ENCODE results near the gene USP10.

The USP10 gene

GRCh38 chr16:84753412-84754326, 53.9 kb downstream of the USP10 start:
- peaks cover 8% of the 10 kb centered on the region for H3F3A ChIP-seq (ENCODE audit: low read depth)
- H3K4me2 ChIP-seq (ENCODE audit: low read depth, low read length, poor library complexity, severe bottlenecking), result peak overlapping the region; percentile 55
- H3K9me2 ChIP-seq (replicated peaks; ENCODE audit: low read depth, low read length), result no peaks in the 10 kb centered on the region
- peaks cover 21% of the 10 kb centered on the region; the same call in 1 of the 2 replicates for H3K36me3 ChIP-seq (ENCODE audit: insufficient read depth, low read length)
- no peak for TF ChIP-seq CTCF (conservative IDR thresholded peaks at IDR 0.05; ENCODE audit: low read length)
- no peak for TF ChIP-seq EZH2phosphoT487 (IDR thresholded peaks at IDR 0.05; ENCODE audit: borderline replicate concordance)
- H3K9me3 ChIP-seq (ENCODE audit: insufficient read depth, low read depth, low read length), result no peaks in the 10 kb centered on the region
- H3K9ac ChIP-seq (ENCODE audit: low read depth, low read length, poor library complexity, severe bottlenecking), result no peak overlapping the region
- no peak overlapping the region for H2AFZ ChIP-seq (ENCODE audit: low read length)
- H3K4me3 ChIP-seq (ENCODE audit: low read length, poor library complexity, severe bottlenecking), result peak overlapping the region; percentile 18
- peaks cover 18% of the 10 kb centered on the region for H4K20me1 ChIP-seq (ENCODE audit: insufficient read depth, low read length, poor library complexity, severe bottlenecking)
- peaks cover 95% of the 10 kb centered on the region for H3K79me2 ChIP-seq (ENCODE audit: insufficient read depth, low read length)
- no peaks in the 10 kb centered on the region for H3K27me3 ChIP-seq (ENCODE audit: insufficient read depth, low read length, poor library complexity, severe bottlenecking)
- H3K4me1 ChIP-seq (ENCODE audit: insufficient read depth, low read length, poor library complexity, severe bottlenecking), result peaks cover 45% of the 10 kb centered on the region

- Histone ChIP-seq H3K4me3 (ENCODE audit: low read length, poor library complexity, severe bottlenecking) (peak overlapping the region; percentile 18), H3K36me3 (ENCODE audit: insufficient read depth, low read length) (peaks cover 16% of the 10 kb centered on the region; the same call in 1 of the 2 replicates), H3K79me2 (ENCODE audit: insufficient read depth, low read length) (peaks cover 89% of the 10 kb centered on the region), H3K27me3 (ENCODE audit: insufficient read depth, low read length, poor library complexity, severe bottlenecking) (no peaks in the 10 kb centered on the region), H3K9me3 (ENCODE audit: insufficient read depth, low read depth, low read length) (no peaks in the 10 kb centered on the region), H3F3A (ENCODE audit: low read depth) (peaks cover 10% of the 10 kb centered on the region), H3K4me2 (ENCODE audit: low read depth, low read length, poor library complexity, severe bottlenecking) (peak overlapping the region; percentile 55), H3K9ac (ENCODE audit: low read depth, low read length, poor library complexity, severe bottlenecking) (peak overlapping the region; percentile 62), H4K20me1 (ENCODE audit: insufficient read depth, low read length, poor library complexity, severe bottlenecking) (peaks cover 11% of the 10 kb centered on the region), H3K9me2 (replicated peaks; ENCODE audit: low read depth, low read length) (no peaks in the 10 kb centered on the region), H3K4me1 (ENCODE audit: insufficient read depth, low read length, poor library complexity, severe bottlenecking) (peaks cover 52% of the 10 kb centered on the region), H2AFZ (ENCODE audit: low read length) (no peak overlapping the region)
- TF ChIP-seq CTCF (conservative IDR thresholded peaks at IDR 0.05; ENCODE audit: low read length), result peak; percentile 89
- TF ChIP-seq EZH2phosphoT487 (IDR thresholded peaks at IDR 0.05; ENCODE audit: borderline replicate concordance), result no peak
Observed at GRCh38 chr16:84754353-84754856, 54.6 kb downstream of the USP10 start.

GRCh38 chr16:84754956-84755672, 55.3 kb downstream of the USP10 start:
- TF ChIP-seq CTCF (conservative IDR thresholded peaks at IDR 0.05; ENCODE audit: low read length), result no peak
- H3K9me3 ChIP-seq (ENCODE audit: insufficient read depth, low read depth, low read length), result no peaks in the 10 kb centered on the region
- no peaks in the 10 kb centered on the region for H3K9me2 ChIP-seq (replicated peaks; ENCODE audit: low read depth, low read length)
- H3K79me2 ChIP-seq (ENCODE audit: insufficient read depth, low read length), result peaks cover 89% of the 10 kb centered on the region
- peak overlapping the region; percentile 62 for H3K9ac ChIP-seq (ENCODE audit: low read depth, low read length, poor library complexity, severe bottlenecking)
- peaks cover 13% of the 10 kb centered on the region; the same call in 1 of the 2 replicates for H3K36me3 ChIP-seq (ENCODE audit: insufficient read depth, low read length)
- peaks cover 58% of the 10 kb centered on the region for H3K4me1 ChIP-seq (ENCODE audit: insufficient read depth, low read length, poor library complexity, severe bottlenecking)
- H2AFZ ChIP-seq (ENCODE audit: low read length), result no peak overlapping the region
- peaks cover 8% of the 10 kb centered on the region for H4K20me1 ChIP-seq (ENCODE audit: insufficient read depth, low read length, poor library complexity, severe bottlenecking)
- H3K4me3 ChIP-seq (ENCODE audit: low read length, poor library complexity, severe bottlenecking), result peak overlapping the region; percentile 18
- peak overlapping the region; percentile 55 for H3K4me2 ChIP-seq (ENCODE audit: low read depth, low read length, poor library complexity, severe bottlenecking)
- no peaks in the 10 kb centered on the region for H3K27me3 ChIP-seq (ENCODE audit: insufficient read depth, low read length, poor library complexity, severe bottlenecking)
- H3F3A ChIP-seq (ENCODE audit: low read depth), result peaks cover 10% of the 10 kb centered on the region

Data from Loucy (cell line).